ENCODE data around the gene PRR5L. TPM values are rescaled to one million over a fixed set of nuclear protein-coding genes. Genes with fewer than 3 reads are reported as not detected.

Gene PRR5L
- total and polyA plus RNA-seq, 9 of the 15 experiments (the other 6 are each of a cell fraction or from before 2014, with no cell fraction given), result 0.11 to 0.60 (median 0.36) TPM; not detected in 2

- TF ChIP-seq CUX1 (CRISPR knock-in tag; IDR thresholded peaks at IDR 0.05) (no peak), ZNF644 (tag; IDR thresholded peaks at IDR 0.05; ENCODE audit: low read depth) (no peak), MBD1 (CRISPR knock-in tag; IDR thresholded peaks at IDR 0.05) (no peak), ATF2 (CRISPR knock-in tag; IDR thresholded peaks at IDR 0.05) (no peak), ZNF232 (CRISPR knock-in tag; IDR thresholded peaks at IDR 0.05) (no peak), HOMEZ (CRISPR knock-in tag; IDR thresholded peaks at IDR 0.05) (no peak), ATF6 (CRISPR knock-in tag; IDR thresholded peaks at IDR 0.05) (no peak), NFXL1 (CRISPR knock-in tag; IDR thresholded peaks at IDR 0.05) (no peak), ZNF140 (CRISPR knock-in tag; IDR thresholded peaks at IDR 0.05) (no peak), NR2C2 (CRISPR knock-in tag; IDR thresholded peaks at IDR 0.05) (0 out of 2 replicates have a peak, but pooled peaks have one; percentile 46), NR2C2 (tag; IDR thresholded peaks at IDR 0.05) (peak; percentile 79), TRIM24 (IDR thresholded peaks at IDR 0.05) (peak in 1 of 2 experiments; percentile 56; a peak in 1 of 4 replicates), MTA2 (IDR thresholded peaks at IDR 0.05; ENCODE audit: low read depth) (no peak), ZNF354B (CRISPR knock-in tag; IDR thresholded peaks at IDR 0.05) (no peak), ZNF583 (CRISPR knock-in tag; IDR thresholded peaks at IDR 0.05) (no peak)
These were observed 213.9 kb downstream of the PRR5L start, which contains the start of gene TRAF6 (continued) for GRCh38 chr11:36509694-36510593.

All from K562 (cell line).